ENCODE results near the gene PHC2.

PHC2 gene

GRCh38 chr1:33289858-33290154 lies 141.1 kb downstream of the PHC2 start:
- DNase-seq (ENCODE audit: low spot score) = no peak

GRCh38 chr1:33288976-33289857 lies 141.7 kb downstream of the PHC2 start:
- no peak for DNase-seq (ENCODE audit: low spot score)

- DNase-seq (ENCODE audit: low spot score) = no peak
Observed at GRCh38 chr1:33287317-33287716, 143.6 kb downstream of the PHC2 start.

GRCh38 chr1:33286451-33287185 lies 144.3 kb downstream of the PHC2 start:
- DNase-seq (ENCODE audit: low spot score) = no peak

GRCh38 chr1:33284049-33284448 lies 146.8 kb downstream of the PHC2 start:
- no peak for DNase-seq (ENCODE audit: low spot score)

GRCh38 chr1:33282791-33283190 lies 148.1 kb downstream of the PHC2 start:
- no peak for DNase-seq (ENCODE audit: low spot score)

GRCh38 chr1:33281554-33282303 lies 149.2 kb downstream of the PHC2 start:
- no peak for DNase-seq (ENCODE audit: low spot score)

- no peak for DNase-seq (ENCODE audit: low spot score)
Observed at GRCh38 chr1:33280091-33280661, 150.7 kb downstream of the PHC2 start.

GRCh38 chr1:33277488-33278084 lies 153.3 kb downstream of the PHC2 start:
- DNase-seq (ENCODE audit: low spot score) = no peak

- DNase-seq (ENCODE audit: low spot score) = no peak
Observed at GRCh38 chr1:33276573-33277298, 154.2 kb downstream of the PHC2 start.

- DNase-seq (ENCODE audit: low spot score) = no peak
Observed at GRCh38 chr1:33275706-33276572, 155.0 kb downstream of the PHC2 start.

- no peak for DNase-seq (ENCODE audit: low spot score)
Observed at GRCh38 chr1:33275195-33275594, 155.7 kb downstream of the PHC2 start.

GRCh38 chr1:33274446-33274845 lies 156.4 kb downstream of the PHC2 start:
- DNase-seq (ENCODE audit: low spot score) = no peak

- DNase-seq (ENCODE audit: low spot score) = no peak
Observed at GRCh38 chr1:33273961-33274371, 156.9 kb downstream of the PHC2 start.

All from AG08396 (cell line).